K562 (cell line): Measurements from ENCODE around the gene S100A3. TPM values are rescaled to one million over a fixed set of nuclear protein-coding genes. Genes with fewer than 3 reads are reported as not detected.

ENCODE experiments used
- DMBX1 ChIP-seq: fragments of 250-450 bp; sonication (Bioruptor Pico); IDR thresholded peaks from 2 replicates; pipeline ENCODE4 v1.8.0; 2022; ENCODE audit warnings: inconsistent platforms, mild to moderate bottlenecking, moderate library complexity, borderline replicate concordance
- NFRKB ChIP-seq: fragments of 450-650 bp; IDR thresholded peaks from 2 replicates; pipeline ENCODE4 v1.6.1; 2016; ENCODE audit warnings: low read depth
- PHF8 ChIP-seq: fragments of 200-600 bp; sonication (generic); IDR thresholded peaks from 2 replicates; pipeline ENCODE4 v1.6.1; 2012; ENCODE audit warnings: mixed run types, mild to moderate bottlenecking, inconsistent platforms, low read length, moderate library complexity, borderline replicate concordance
- ZNF584 ChIP-seq: fragments of 200-800 bp; sonication (Bioruptor generic); IDR thresholded peaks from 2 replicates; pipeline ENCODE4 v1.6.1; 2016; ENCODE audit warnings: low read depth, mild to moderate bottlenecking, missing genetic modification characterization, missing compliant biosample characterization
- ZNF592 ChIP-seq: fragments of 450-650 bp; IDR thresholded peaks from 2 replicates; pipeline ENCODE4 v1.6.1; 2017; ENCODE audit warnings: antibody characterized with exemption, mild to moderate bottlenecking
- polyA plus RNA-seq, 8 experiments: library from polyadenylated mRNA; depleted of rRNA in 4 of 8; stranded (reverse) in 5 of 8; unstranded in 3 of 8; fragments of >200 nt; fragmentation: Nextera tagmentation in 2 of 8; fragmentation: Illumina TruSeq in 1 of 8; extraction: Ambion mirVana in 2 of 8; extraction: Trizol in 1 of 8; gene quantifications; 2 replicates each; pipeline versions ENCODE4 v1.2.1 to v1.2.3, GENCODE V29; 2011 to 2014; ENCODE audit warnings: inconsistent platforms in 1 of 8, missing spikeins in 1 of 8
- total RNA-seq, 7 experiments: library from RNA; depleted of rRNA in 6 of 7; stranded (reverse); fragments of >200 nt in 6 of 7; fragmentation: Illumina TruSeq in 2 of 7; extraction: Trizol in 2 of 7; gene quantifications; 2 replicates each; pipeline versions ENCODE4 v1.2.1 to v1.2.3, GENCODE V29; 2011 to 2021; ENCODE audit warnings: low replicate concordance in 1 of 7

The S100A3 gene
- total and polyA plus RNA-seq, 9 of the 15 experiments (the other 6 are each of a cell fraction or from before 2014, with no cell fraction given) = 0.08 to 1.7 (median 0.18) TPM; not detected in 4

- peak; percentile 75 for TF ChIP-seq ZNF592
- peak; percentile 74 for TF ChIP-seq ZNF584 (CRISPR knock-in tag)
- peak; percentile 33 for TF ChIP-seq NFRKB
- TF ChIP-seq PHF8 = no peak
- peak; percentile 19; the same call in 1 of the 2 replicates for TF ChIP-seq DMBX1 (CRISPR knock-in tag)
Measured at GRCh38 chr1:153565529-153566374, 16.7 kb upstream of the S100A3 start, which contains the start of gene S100A2 (continued).
